HG02840 (cell line): Measurements from ENCODE around the gene ARHGAP26.

ENCODE experiments used
- ATAC-seq: cut with Tn5 transposase; IDR thresholded peaks from one replicate; pipeline ENCODE4 v1.9.1; 2021; ENCODE audit warnings: mild to moderate bottlenecking, moderate library complexity, moderate number of reproducible peaks; ENCODE audit not compliant: unreplicated experiment, low FRiP score

The ARHGAP26 gene

GRCh38 chr5:142748568-142749249 lies 21.5 kb upstream of the ARHGAP26 start:
- ATAC-seq: no peak

- ATAC-seq: no peak
These were observed 20.9 kb upstream of the ARHGAP26 start for GRCh38 chr5:142749321-142749720.

- no peak for ATAC-seq
These were observed 17.0 kb upstream of the ARHGAP26 start for GRCh38 chr5:142753116-142753631.

- no peak for ATAC-seq
These were observed 16.1 kb upstream of the ARHGAP26 start for GRCh38 chr5:142754031-142754430.

- no peak for ATAC-seq
These were observed 13.6 kb upstream of the ARHGAP26 start for GRCh38 chr5:142756576-142756975.

GRCh38 chr5:142757564-142757963 lies 12.6 kb upstream of the ARHGAP26 start:
- no peak for ATAC-seq

- ATAC-seq: no peak
These were observed 11.9 kb upstream of the ARHGAP26 start for GRCh38 chr5:142758062-142758795.

- no peak for ATAC-seq
These were observed 11.4 kb upstream of the ARHGAP26 start for GRCh38 chr5:142758796-142759145.

GRCh38 chr5:142763701-142764100 lies 6.5 kb upstream of the ARHGAP26 start:
- no peak for ATAC-seq

- ATAC-seq: no peak
These were observed 3.0 kb upstream of the ARHGAP26 start for GRCh38 chr5:142767178-142767577.

- ATAC-seq: no peak
These were observed 2.3 kb upstream of the ARHGAP26 start for GRCh38 chr5:142767911-142768310.

- ATAC-seq: no peak
These were observed 855 bp upstream of the ARHGAP26 start for GRCh38 chr5:142769251-142769792.

GRCh38 chr5:142770650-142771609 lies 753 bp downstream of the ARHGAP26 start:
- ATAC-seq: peak; percentile 31

- ATAC-seq: no peak
These were observed 1.5 kb downstream of the ARHGAP26 start for GRCh38 chr5:142771666-142772065.

- ATAC-seq: no peak
These were observed 2.5 kb downstream of the ARHGAP26 start for GRCh38 chr5:142772446-142773293.

- ATAC-seq: no peak
These were observed 6.9 kb downstream of the ARHGAP26 start for GRCh38 chr5:142777099-142777498.

- no peak for ATAC-seq
These were observed 7.7 kb downstream of the ARHGAP26 start for GRCh38 chr5:142777850-142778249.

GRCh38 chr5:142779163-142779840 lies 9.1 kb downstream of the ARHGAP26 start:
- ATAC-seq: no peak

GRCh38 chr5:142780871-142781270 lies 10.7 kb downstream of the ARHGAP26 start:
- no peak for ATAC-seq
